K562 (cell line): ENCODE measurements around the gene MAN1B1. TPM values are rescaled to one million over a fixed set of nuclear protein-coding genes. Genes with fewer than 3 reads are reported as not detected.

Experiments used
- ARID3A ChIP-seq: IDR thresholded peaks from 2 replicates; pipeline ENCODE4 v1.6.1; 2012; ENCODE audit warnings: low read depth, low read length, improper control_type of control experiment, borderline replicate concordance
- CBFB ChIP-seq: sonication (generic); formaldehyde crosslinking; IDR thresholded peaks from 2 replicates; pipeline ENCODE4 v1.4.0; 2020; ENCODE audit warnings: mild to moderate bottlenecking, missing genetic modification reagents
- CHCHD3 ChIP-seq: fragments of 250-450 bp; sonication (Bioruptor Pico); IDR thresholded peaks from 2 replicates; pipeline ENCODE4 v2.1.2; 2022; ENCODE audit warnings: mild to moderate bottlenecking
- ELF2 ChIP-seq: fragments of 250-450 bp; sonication (Bioruptor Pico); IDR thresholded peaks from 2 replicates; pipeline ENCODE4 v1.5.0; 2021; ENCODE audit warnings: mild to moderate bottlenecking
- ELK3 ChIP-seq: fragments of 450-650 bp; formaldehyde crosslinking; IDR thresholded peaks from 2 replicates; pipeline ENCODE4 v1.4.0; 2020; ENCODE audit warnings: mild to moderate bottlenecking
- EP300 ChIP-seq: IDR thresholded peaks from 2 replicates; pipeline ENCODE4 v1.6.1; 2012; ENCODE audit warnings: low read length, improper control_type of control experiment
- FOXP1 ChIP-seq: sonication (generic); formaldehyde crosslinking; IDR thresholded peaks from 2 replicates; pipeline ENCODE4 v1.8.0; 2022; ENCODE audit warnings: mild to moderate bottlenecking, missing genetic modification reagents
- HMGN3 ChIP-seq: IDR thresholded peaks from 2 replicates; pipeline ENCODE4 v1.6.1; 2011; ENCODE audit warnings: borderline replicate concordance, low read depth, mild to moderate bottlenecking, mixed read lengths, low read length; ENCODE audit not compliant: insufficient read length; ENCODE audit errors: extremely low read depth
- L3MBTL2 ChIP-seq: fragments of 450-650 bp; IDR thresholded peaks from 2 replicates; pipeline ENCODE4 v1.6.1; 2016; ENCODE audit warnings: mild to moderate bottlenecking, moderate library complexity
- NR2F6 ChIP-seq: fragments of 450-650 bp; formaldehyde crosslinking; IDR thresholded peaks from 2 replicates; pipeline ENCODE4 v1.4.0; 2020; ENCODE audit warnings: mild to moderate bottlenecking
- POLR2H ChIP-seq: IDR thresholded peaks from 2 replicates; pipeline ENCODE4 v1.6.1; 2016; ENCODE audit warnings: missing genetic modification characterization, low read depth, mild to moderate bottlenecking, control low read depth, missing compliant biosample characterization, moderate library complexity
- RBM15 ChIP-seq: fragments of 200-400 bp; formaldehyde crosslinking; IDR thresholded peaks from 2 replicates; pipeline ENCODE4 v1.6.1; 2018; ENCODE audit warnings: mild to moderate bottlenecking, low read length, moderate library complexity; ENCODE audit not compliant: insufficient read depth
- SAFB ChIP-seq: fragments of 200-400 bp; formaldehyde crosslinking; IDR thresholded peaks from 2 replicates; pipeline ENCODE4 v1.6.1; 2017; ENCODE audit warnings: low read depth, low read length, borderline replicate concordance
- SREBF2 ChIP-seq: sonication (generic); formaldehyde crosslinking; IDR thresholded peaks from 2 replicates; pipeline ENCODE4 v1.4.0; 2020; ENCODE audit warnings: mild to moderate bottlenecking, missing genetic modification reagents
- TCF3 ChIP-seq: sonication (generic); formaldehyde crosslinking; IDR thresholded peaks from 2 replicates; pipeline ENCODE4 v1.4.0; 2020; ENCODE audit warnings: mild to moderate bottlenecking, missing genetic modification reagents
- TFAM ChIP-seq: fragments of 250-450 bp; sonication (Bioruptor Pico); conservative IDR thresholded peaks from 2 replicates; pipeline ENCODE4 v1.5.0; 2021; ENCODE audit warnings: mild to moderate bottlenecking, moderate library complexity
- U2AF1 ChIP-seq: fragments of 200-400 bp; formaldehyde crosslinking; optimal IDR thresholded peaks from 2 replicates; pipeline ENCODE3; 2017; ENCODE audit warnings: mild to moderate bottlenecking, low read depth, low read length, moderate library complexity
- VEZF1 ChIP-seq: fragments of 200-800 bp; sonication (Bioruptor generic); IDR thresholded peaks from 2 replicates; pipeline ENCODE4 v1.6.1; 2017; ENCODE audit warnings: missing genetic modification characterization, missing compliant biosample characterization
- ZBTB9 ChIP-seq: fragments of 450-650 bp; formaldehyde crosslinking; IDR thresholded peaks from 2 replicates; pipeline ENCODE4 v1.4.0; 2020; ENCODE audit warnings: mild to moderate bottlenecking, moderate library complexity
- ZNF165 ChIP-seq: fragments of 250-450 bp; sonication (Bioruptor Pico); IDR thresholded peaks from 2 replicates; pipeline ENCODE4 v1.4.0; 2020; ENCODE audit warnings: borderline replicate concordance
- polyA plus RNA-seq, 8 experiments: library from polyadenylated mRNA; depleted of rRNA in 4 of 8; stranded (reverse) in 5 of 8; unstranded in 3 of 8; fragments of >200 nt; fragmentation: Nextera tagmentation in 2 of 8; fragmentation: Illumina TruSeq in 1 of 8; extraction: Ambion mirVana in 2 of 8; extraction: Trizol in 1 of 8; gene quantifications; 2 replicates each; pipeline versions ENCODE4 v1.2.1 to v1.2.3, GENCODE V29; 2011 to 2014; ENCODE audit warnings: inconsistent platforms in 1 of 8, missing spikeins in 1 of 8
- total RNA-seq, 7 experiments: library from RNA; depleted of rRNA in 6 of 7; stranded (reverse); fragments of >200 nt in 6 of 7; fragmentation: Illumina TruSeq in 2 of 7; extraction: Trizol in 2 of 7; gene quantifications; 2 replicates each; pipeline versions ENCODE4 v1.2.1 to v1.2.3, GENCODE V29; 2011 to 2021; ENCODE audit warnings: low replicate concordance in 1 of 7
- TF ChIP-seq, protein P1 (sequence below): sonication (generic); formaldehyde crosslinking; IDR thresholded peaks from 2 replicates; pipeline ENCODE4 v1.8.0; 2022; ENCODE audit warnings: mild to moderate bottlenecking, missing genetic modification reagents

MAN1B1 gene
- total and polyA plus RNA-seq, 9 of the 15 experiments (the other 6 are each of a cell fraction or from before 2014, with no cell fraction given) = 0.55 to 36.6 (median 27.3) TPM

DNA sequence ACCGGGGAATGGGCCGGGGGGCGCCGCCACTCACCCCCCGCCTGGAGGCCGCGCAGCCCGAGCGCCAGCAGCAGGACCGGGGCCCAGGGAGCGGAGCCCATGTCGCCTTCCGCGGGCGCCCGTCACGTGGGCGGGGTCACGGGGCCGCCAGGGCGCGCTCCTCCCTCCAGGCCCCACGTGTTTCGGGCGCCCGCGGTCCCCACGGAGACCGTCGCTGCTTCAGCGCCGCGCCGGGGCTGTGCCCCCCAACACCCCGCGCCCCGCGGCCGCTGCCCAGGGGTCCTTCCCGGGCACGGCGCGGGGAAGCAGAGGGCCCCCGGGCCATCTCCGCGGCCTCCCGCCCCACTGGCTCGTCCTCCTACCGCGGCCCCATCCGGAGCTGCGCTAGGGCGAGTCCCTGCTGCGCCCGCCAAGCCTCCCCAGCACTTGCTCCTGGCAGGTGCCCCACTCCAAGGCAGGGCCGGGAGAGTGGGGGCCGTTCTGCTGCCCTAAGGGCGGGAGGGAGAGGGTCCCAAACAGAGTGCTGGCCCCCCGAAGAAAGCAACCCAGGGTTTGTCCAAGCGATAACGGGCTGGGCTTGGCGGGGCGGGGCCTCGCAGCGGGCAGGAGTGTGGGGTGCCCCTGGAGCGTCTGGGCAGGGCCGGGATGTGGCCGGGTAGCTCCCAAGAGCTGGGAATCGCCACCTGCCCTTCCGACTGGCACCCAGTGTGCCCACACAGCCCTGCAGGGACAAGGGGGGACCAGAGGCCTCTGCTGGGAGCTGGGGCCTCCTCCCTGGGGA is 28.0 kb downstream of the MAN1B1 start, which contains the start of gene DPP7 (continued):
- TF ChIP-seq ELK3 (CRISPR knock-in tag) (no peak), TFAM (CRISPR knock-in tag) (no peak), CHCHD3 (no peak), EP300 (no peak), FOXP1 (CRISPR knock-in tag) (peak; percentile 68; the same call in 1 of the 2 replicates), POLR2H (tag) (no peak), NR2F6 (CRISPR knock-in tag) (no peak), TCF3 (CRISPR knock-in tag) (no peak; the same call in 1 of the 2 replicates), SREBF2 (CRISPR knock-in tag) (no peak), ARID3A (no peak), U2AF1 (no peak), VEZF1 (CRISPR knock-in tag) (peak; percentile 62), HMGN3 (peak; percentile 29), ZBTB9 (CRISPR knock-in tag) (peak; percentile 51; the same call in 1 of the 2 replicates), ELF2 (no peak), SAFB (peak; percentile 85), RBM15 (no peak), CBFB (CRISPR knock-in tag) (no peak), L3MBTL2 (peak; percentile 98), ZNF165 (CRISPR knock-in tag) (no peak)
- TF ChIP-seq, protein P1, sequence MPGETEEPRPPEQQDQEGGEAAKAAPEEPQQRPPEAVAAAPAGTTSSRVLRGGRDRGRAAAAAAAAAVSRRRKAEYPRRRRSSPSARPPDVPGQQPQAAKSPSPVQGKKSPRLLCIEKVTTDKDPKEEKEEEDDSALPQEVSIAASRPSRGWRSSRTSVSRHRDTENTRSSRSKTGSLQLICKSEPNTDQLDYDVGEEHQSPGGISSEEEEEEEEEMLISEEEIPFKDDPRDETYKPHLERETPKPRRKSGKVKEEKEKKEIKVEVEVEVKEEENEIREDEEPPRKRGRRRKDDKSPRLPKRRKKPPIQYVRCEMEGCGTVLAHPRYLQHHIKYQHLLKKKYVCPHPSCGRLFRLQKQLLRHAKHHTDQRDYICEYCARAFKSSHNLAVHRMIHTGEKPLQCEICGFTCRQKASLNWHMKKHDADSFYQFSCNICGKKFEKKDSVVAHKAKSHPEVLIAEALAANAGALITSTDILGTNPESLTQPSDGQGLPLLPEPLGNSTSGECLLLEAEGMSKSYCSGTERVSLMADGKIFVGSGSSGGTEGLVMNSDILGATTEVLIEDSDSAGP (CRISPR knock-in tag) = no peak
